HEK293 (cell line): ENCODE data around the gene GPT2.

Experiments used
- PRDM1 ChIP-seq: fragments of 450-650 bp; formaldehyde crosslinking; IDR thresholded peaks from 2 replicates; pipeline ENCODE4; 2016; ENCODE audit warnings: missing biosample characterization, missing genetic modification characterization
- ZNF138 ChIP-seq: fragments of 450-650 bp; formaldehyde crosslinking; IDR thresholded peaks from 2 replicates; pipeline ENCODE4 v1.5.1; 2016; ENCODE audit warnings: missing biosample characterization, missing genetic modification characterization, borderline replicate concordance
- ZNF18 ChIP-seq: fragments of 450-650 bp; formaldehyde crosslinking; IDR thresholded peaks from 2 replicates; pipeline ENCODE4 v1.5.1; 2016; ENCODE audit warnings: missing biosample characterization, missing genetic modification characterization
- ZNF707 ChIP-seq: fragments of 450-650 bp; formaldehyde crosslinking; IDR thresholded peaks from 2 replicates; pipeline ENCODE4 v1.5.1; 2016; ENCODE audit warnings: missing biosample characterization, missing genetic modification characterization

DNA sequence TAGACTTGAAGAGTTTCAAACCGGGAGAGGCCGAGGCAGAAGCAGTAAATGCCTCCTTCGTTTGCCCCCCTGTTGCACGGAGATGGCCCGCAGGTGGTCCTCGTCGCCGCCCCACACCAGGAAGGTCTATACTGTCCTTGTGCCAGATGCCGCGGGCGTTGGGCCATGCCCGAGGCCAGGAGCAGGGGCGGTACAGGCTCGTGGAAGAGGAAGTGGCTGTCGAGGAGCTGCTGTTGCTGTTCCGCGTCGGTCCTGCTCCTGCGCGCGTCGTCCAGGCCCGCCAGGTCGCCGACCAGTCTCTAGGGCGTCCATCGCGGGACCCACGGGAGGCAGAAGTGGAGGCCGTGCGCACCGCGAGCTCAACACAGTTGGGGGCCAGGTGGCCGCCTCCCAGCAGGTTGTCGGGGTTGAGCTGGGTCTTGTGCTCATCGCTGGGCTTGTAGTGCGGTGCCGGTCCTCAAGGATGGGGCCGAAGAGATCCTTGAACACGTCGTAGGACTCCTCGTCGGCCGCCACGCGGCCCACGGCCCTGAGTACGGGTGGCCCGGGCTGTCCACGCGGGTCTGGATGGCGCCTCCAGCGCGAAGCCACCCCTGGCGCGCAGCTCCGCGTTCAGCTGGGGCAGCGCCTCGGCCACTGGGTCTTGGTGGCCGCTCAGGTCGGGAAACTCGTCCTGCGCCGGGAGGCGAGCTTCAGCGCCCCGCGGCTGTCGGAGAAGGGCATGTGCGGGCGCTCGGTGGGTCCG lies 40.1 kb upstream of the GPT2 start:
- TF ChIP-seq ZNF18 (tag by site-specific recombination) (no peak), ZNF707 (no peak), PRDM1 (tag by site-specific recombination) (no peak), ZNF138 (tag by site-specific recombination) (no peak)
